Right forelimb (tissue), 1 donor: ENCODE data around the gene ABLIM2.

Source experiments
- DNase-seq: peaks from one replicate; pipeline ENCODE4 v3.0.0-alpha.2; 2018

ABLIM2 gene

DNA sequence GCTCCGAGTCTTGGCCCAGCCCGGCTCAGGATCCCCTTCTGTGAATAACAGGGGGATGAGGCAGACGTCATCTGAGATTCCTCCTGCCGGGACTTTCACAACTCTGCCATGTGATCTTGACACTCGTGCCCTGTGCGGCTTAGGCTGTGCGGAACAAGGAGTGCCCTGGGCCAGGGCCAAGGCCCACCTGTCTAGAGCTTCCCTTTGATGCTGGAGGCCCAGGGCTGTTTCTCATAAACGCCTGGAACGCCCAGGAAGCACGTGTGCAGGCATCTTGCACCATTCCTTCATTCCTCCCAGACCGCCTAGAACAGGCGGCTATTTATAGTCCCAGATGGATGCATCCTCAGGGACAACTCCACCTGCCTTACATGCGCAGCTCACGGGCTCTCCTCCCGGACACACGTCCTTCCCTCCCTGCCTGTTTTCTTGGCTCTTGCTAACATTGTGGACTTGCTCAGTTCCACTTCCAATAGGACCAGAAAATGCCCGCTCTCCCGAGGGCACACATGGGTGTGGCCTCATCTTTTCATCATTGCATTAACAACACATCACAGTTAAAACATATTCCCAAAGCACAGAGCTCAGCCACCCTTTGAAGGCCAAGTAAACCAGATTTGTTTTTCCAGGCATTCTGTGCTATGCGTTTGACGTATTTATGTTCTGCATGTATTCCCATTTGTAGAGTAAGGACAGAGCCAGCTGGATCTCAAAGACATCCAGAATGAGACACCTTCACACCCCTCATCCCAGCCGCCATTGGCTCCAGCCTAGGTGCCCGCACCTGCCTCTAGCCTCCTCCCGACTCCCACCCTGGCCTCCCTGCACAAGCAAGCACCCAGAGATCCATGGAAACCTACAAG is 57.2 kb downstream of the ABLIM2 start:
- DNase-seq: peak; percentile 56

DNA sequence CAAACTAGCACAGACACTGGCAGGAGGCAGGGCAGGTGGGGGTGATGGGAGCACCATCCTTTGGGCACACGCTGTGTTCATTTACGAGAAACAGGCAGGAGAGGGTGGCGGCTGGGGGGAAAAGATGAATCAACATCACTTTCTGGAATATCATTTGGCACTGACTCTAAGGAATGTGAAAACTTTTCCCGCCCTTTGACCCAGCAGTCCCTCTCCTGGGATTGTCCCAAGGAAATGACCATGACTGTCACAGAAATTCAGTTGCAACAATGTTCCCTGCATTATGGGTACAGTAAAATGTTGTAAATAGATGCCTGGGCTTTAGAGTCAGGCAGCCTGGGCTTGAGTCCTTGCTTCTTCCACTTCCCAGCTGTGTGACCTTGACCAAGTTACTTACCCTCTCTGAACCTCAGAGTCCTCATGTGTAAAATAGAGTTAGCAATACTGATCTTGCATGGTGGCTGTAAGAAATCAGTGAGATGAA is 58.6 kb downstream of the ABLIM2 start:
- DNase-seq: no peak

DNA sequence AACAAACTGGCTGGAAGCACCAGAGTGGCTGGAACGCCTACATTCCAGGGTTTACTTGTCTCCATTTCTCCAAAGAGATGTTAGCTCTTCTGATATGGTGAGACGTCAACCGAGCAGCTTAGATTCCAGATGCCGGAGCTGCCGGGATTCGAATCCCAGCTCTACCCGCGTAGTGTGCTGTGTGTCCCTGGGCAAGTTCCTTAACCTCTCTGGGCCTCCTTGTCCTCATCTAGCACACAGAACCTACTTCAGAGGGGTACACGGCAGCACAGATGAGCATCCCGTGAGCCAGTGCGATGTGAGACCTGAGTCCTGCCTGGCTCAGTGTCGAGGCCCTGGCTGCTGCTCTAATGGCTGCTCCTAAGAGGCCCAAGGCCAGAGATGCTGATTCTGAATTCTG is 60.1 kb downstream of the ABLIM2 start:
- DNase-seq: no peak

DNA sequence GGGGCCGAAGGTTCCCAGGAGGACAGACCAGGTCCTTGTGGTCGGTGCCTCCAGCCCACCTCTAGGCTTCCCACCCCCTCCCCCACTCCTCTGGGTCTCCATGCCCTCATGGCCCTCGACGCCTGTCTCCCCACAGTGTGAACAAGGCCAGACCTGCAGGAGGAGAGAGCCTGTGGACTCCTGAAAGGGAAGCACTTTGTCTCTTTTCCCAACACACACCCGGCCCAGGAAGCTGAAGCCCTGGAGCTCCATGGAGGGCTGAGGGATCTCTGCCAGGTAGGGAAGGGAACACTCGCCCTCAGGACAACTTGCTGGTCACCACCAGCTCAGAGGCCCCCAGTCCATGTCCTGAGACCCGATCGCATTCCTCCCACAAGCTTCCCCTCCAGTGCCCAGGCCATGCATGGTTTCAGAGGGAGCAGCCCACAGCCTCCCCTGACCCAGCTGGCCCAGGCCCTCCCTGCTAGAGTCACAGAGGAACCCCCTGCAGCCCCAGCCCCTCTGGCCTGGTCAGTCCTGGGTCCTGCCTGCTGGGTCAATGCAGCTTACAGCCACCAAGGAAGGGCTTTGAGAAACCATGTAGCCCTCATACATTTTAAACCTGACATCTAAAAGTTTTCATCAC is 60.8 kb downstream of the ABLIM2 start:
- DNase-seq: no peak

DNA sequence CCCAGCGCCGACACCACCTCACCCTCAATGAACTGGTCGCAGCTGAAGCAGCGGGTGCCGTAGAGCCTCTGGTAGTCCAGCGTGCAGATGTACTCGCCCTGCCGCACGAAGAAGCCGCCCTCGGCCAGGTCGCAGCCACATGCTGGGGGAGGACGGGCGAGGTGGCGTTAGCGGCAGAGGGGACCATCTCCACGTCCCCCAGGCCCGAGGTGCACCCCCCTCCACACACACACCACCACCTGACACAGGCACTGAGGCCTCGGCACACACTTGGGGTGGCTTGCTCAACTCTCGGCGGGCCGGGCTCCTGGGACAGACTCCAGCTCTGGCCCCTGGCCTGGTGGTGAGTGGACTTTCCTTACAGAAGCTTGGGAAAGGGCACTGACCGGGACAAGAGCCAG is 61.5 kb downstream of the ABLIM2 start:
- DNase-seq: no peak

DNA sequence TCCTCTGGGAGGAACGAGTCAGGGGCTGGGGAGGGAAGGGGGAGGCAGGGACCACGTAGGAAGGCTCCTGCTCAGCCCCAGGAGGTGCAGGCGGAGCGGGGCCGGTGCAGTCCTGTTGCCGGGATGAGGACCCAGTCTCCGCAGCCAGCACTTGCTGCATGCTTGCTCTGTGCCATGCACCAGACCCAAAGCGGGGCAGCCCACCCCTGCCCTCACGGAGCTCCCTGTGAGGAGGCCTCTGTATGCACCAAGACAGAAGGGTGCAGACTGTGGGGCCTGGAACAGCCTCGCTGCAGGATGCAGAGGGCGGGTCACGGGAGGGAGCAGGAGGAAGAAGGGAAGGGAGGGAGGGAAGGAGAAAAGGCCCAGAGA is 61.9 kb downstream of the ABLIM2 start:
- DNase-seq: no peak

DNA sequence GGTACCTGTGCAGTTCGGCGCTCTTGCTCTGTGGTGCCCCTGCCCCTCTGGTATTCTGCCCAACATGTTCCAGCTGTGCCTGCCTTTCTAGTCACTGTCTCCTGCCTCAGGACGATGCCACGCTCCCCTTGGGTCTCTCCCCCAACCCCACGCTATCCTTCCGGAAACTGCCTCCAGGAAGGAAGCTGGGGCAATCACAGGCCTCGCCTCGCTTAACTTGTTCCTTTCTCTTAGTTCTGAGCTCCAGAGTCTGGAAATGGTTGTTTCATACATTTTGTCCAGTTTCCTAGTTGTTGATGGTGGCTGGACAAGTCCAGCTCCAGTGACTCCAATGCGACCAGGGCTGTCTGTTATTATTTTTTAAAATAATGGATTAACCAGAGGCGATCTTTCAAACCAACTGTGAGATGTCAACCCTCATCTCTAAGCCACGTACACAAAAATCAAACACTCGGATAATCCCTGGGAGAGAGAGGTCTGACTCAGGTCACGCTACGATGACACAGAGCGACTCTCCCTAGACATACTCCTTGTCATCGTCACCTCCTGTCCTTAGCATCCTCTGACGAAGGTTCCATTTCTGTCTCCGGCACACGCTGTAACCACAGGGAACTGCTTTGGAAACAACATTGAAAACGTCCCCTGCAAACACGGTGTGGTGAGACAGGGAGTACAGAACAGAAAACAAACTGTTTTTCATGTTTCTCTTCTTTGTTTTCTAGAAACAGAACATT is 62.5 kb downstream of the ABLIM2 start:
- no peak for DNase-seq

DNA sequence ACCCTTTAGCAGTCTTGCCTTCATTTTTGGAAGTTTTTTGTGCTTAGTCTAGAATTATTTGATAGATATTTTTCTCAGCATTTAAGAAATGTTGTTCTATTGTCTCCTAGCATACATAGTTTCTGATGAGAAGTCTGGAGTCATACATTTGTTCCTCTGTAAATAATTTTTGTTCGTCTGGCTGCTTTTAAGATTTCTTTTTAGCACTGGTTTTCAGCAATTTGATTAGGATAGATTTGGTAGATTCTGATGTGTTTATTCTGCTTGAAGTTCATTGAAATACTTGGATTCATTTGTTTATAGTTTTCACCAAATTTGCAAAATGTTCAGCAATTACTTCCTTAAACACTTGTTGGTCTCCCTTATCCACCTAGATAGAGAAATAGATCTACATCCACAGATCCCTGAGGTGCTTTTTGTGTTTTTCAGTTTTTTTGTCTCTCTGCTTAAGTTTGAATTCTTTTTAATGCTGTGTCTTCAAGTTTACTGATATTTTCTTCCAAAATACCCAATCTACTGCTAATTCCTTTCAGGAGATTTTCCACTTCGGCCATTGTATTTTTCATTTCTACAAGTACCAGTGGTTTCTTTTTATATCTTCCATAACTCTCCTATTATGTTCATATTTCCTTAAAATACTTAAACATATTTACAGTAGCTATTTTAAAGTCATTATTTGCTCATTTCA is 64.9 kb downstream of the ABLIM2 start:
- no peak for DNase-seq

DNA sequence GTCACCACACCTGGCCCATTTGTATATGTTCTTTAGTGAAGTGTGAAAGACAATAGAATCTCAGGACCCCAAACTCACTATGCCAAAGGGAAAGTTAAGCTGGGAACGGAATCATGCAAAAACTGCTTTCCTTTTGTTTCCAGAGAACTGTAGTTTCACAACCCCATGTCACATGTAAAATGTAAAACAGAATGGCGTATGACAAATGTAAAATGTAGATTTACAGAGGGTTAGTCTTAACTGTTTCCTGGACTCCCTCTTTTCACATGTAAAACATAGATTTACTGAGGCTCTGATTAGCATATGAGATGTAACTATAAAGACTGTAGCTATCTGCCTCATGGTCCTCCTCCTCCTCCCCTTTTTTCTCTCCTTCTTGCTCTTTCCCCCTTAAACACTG is 66.3 kb downstream of the ABLIM2 start:
- no peak for DNase-seq

DNA sequence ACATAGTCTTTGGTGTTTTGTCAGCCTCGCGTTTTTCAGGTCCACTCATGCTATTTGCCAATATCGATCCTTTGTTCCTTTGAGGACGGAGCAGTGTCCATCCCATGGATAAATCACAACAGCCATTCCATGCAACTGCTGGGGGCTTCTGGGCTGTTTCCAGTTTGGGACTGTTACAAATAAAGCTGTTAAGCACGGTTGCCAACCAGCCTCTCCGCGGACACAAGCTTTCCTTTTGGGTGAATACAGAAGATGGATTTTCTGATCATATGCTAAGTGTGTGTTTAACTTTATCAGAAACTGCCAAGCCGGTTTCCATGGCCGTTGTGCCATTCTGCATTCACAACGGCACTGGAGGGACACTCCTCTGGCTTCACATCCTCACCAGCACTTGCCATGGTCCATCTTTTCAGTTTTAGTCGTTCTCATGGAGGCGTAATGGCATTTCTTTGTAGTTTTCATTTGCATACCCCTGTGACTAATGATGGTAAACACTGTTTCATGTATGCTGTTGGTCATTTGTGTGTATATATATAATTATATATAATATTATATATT is 67.8 kb downstream of the ABLIM2 start:
- no peak for DNase-seq

DNA sequence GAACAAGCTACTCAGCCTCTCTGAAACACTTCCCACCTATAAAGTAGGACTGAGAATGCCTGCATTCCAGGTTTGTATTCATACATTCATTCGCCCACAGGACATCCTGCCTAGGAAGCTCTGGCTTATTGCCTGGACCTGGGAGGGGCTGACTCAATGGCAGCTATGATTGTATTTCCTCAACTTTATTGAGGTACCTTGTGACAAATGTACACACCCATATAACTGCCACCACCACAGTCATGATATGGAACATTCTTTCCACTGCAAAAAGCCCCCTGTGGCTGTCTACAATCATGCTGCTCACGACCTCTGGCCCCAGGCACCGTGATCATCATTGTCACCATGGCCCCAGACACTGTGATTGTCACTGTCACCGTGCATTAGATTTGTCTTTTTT is 68.3 kb downstream of the ABLIM2 start:
- DNase-seq: no peak

DNA sequence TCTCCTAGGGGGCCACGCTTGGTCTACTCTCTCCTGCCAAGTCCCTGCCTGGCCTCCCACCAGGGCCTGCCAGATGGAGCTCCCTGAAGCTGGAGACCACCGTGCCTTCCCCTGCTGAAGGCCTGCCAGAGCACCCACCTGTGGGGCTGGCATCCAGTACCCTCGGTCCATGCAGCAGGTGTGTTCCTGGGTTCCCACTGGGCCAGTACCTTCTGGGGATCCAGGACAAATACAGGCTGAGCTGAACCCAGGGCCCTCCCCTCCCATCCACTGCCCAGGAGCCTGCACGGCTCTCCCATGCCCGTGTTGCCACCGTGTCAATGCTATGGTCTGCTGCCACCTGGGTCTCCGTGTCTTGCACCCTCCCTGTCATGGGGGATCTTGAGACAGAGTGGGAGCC is 68.8 kb downstream of the ABLIM2 start:
- DNase-seq: no peak

DNA sequence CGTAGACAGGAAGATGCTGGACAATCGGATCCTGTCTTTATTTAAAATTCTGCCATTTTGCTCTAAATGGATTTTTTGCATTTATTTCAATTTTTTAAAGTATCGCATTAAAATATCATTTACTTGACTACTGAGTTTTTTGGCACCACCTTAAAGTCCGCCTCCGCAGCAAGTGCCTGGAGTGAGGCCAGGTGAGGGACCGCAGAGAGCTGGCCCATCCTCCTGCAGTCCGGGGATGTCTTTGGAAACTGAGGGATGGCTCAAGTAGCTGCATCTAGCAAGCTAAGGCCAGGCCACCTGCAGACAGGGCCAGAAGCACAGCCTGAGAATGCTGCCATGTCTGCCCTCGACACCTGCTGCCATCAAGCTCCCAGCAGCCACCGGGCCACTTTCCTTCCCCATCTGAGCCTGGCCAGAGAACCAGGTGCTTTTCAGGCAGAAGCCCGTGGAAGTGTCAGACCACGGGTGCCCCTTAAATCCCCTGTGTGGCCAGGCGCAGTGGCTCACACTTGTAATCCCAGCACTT is 69.6 kb downstream of the ABLIM2 start:
- no peak for DNase-seq

DNA sequence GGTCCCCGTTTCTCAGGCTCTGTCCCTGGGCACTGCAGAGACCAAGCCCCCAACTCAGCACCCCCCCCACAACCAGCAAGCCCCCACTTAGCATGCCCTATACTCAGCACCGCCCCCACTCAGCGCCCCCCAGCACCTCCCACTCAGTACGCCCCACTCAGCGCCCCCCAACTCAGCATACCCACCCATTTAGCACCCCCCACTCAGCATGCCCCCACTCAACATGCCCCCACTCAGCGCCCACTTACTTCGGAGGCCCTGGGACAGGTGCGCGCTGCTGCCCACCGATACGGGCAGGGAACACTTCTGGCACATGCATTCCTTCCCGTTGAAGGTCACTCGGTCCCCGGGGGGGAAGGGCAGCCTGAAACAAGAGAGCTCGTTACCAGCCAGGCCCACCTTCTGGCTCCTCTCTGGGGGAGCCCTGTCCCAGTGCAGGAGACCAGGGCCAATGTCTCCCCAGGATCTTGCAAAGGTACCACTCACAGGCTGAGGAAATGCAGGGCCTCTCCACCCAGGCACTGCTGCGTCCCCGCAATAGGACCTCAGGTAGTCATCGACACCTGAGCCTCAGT is 70.6 kb downstream of the ABLIM2 start:
- DNase-seq: no peak

DNA sequence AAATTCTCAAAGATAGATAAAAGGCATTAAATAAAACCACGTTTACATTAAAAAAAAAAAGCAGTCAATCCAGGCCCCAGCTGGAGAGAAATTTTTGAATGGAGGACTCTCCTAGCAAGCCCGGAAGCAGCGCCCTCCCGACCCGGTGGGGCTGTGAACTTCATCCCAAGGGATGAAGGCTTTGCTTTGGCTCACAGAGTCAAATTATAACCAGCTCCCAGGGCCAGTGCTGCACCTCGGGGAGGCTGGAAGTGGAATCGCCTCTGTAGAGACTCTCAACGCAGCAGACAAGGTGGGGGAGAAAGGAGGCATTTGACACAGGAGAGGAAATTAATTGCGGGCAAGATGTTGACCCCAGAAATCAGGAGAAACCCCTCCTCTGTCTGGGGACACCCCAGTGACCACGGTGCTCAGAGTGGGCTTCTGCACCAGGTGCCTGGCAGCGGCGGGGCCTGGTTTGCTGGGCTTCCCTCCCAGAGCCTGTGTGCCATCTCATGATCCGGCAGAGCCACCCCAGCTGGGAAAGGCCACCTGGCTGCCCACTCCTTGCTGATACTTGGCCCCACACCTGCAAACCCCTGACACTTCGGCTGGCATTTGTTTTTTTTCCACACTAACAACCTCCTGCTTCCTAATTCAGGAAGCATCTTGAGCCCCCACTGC is 71.7 kb downstream of the ABLIM2 start:
- DNase-seq: no peak

DNA sequence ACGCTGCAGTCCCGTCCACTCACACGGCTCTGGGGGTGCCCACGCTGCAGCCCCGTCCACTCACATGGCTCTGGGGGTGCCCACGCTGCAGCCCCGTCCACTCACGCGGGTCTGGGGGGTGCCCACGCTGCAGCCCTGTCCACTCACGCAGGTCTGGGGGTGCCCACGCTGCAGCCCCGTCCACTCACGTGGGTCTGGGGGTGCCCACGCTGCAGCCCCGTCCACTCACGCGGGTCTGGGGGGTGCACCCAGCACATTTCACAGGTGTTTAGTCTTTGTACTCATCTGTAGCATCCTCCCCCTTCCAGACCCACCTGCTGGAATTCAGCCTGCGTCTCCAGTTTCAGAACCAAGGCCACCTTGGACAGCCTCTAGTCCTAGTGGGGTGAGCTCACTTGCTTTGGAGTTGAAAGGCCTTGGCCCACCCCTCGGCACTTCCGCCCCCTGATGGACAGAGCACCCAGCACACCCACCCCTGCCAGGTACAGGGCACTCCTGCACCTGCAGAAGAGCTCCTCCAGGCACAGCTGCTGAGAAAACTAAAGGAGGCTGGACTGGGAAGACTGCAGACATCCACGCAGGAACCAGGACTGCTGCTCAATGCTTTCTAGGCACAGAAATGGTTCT is 73.0 kb downstream of the ABLIM2 start:
- DNase-seq: no peak

DNA sequence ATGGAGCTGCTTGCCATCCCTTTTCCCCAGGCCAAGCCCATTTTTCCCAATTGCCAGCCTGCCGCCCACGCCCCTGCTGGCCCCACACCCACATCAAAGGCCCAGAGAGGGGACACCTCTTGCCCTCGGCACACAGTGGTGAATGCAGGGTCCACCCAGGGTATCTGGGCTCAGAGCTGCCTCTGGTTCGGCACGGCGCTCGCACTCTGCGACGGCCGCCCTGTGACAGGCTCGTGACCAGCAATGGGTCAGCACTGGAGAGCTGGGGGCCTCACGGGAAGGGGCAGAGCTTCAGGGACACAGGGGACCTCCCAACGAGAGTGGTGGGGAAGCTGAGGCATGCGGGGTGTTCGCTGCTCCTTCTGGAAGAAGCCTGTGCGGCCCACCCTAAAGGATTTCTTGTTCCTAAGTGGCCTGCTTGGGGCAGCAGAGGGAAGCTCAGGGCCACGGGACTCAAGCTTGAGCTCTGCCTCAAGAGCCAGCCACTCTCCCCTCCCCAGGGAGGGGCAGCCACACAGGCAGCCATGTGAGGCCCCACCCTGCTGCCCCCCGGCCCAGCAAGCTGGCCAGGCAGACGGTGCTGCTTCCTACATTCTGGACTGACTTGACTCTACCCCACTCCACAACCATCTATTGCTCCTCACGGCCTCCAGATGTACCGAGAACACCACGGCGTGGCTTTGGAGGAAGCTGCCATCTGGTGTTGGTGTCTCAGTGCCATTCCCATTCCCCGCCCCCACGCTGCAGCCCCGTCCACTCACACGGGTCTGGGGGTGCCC is 73.7 kb downstream of the ABLIM2 start:
- DNase-seq: no peak

DNA sequence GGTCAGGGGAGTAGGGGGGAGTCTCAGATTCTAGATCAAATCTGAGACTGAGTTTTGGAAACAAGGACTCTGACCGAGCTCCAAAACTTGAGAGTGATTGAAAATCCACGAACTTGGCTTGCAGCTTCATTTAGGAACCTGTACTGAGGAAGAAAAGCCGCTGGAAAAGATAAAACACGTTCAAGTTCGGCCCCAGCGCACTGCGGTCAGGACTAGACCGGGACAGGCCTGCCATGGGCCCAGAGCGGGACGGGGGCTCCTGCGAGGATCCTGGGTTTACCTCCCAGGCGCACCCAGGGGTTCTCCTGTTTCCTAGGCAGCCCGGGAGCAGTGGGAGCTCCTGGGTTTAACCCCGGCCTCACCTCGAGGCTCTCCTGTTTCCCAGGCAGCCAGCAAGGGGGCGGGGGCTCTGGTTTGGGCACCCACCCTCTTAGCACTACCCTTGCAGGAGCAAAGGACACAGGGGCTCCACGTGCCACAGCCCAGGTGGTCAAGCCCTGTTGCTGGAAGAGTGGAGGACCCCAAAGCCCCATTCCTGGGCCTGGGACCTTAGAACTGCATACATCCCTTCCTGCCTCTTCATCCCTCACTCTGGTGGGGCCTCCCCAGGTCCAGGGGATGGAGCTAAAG is 74.5 kb downstream of the ABLIM2 start:
- DNase-seq: no peak

DNA sequence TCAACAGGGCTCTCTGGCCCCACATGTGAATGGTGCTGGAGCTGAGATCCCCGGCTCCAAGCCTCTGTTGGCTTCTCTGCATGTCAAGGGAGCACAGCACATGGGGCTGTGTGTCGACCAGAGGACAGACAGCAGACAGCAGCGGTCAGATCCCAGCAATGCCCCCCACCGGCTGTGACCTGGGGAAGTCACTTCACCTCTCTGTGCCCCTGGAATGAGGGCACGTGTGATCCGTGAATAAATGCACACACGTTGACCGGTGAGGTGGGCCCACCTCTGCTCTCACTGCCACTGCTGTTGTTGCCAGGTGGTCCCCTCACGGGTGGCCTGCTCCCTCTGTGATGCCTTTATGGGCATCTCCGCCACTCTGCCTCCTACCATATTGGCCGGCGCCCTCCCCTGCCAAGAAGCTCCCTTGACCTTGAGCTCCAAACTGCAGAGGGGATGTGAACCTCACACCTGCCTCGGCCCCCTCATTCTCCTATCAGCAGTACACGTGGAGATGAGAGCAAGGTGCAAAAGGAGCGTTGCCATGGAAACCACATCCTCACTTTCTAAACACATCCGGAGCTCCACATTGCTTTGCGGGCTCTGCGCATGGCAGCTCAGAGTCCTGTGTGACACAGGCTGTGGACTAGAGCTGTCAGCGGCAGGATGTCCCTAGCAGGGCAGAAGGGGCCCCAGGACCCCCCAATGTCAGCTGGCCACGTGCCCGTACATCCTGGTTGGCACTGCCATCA is 75.4 kb downstream of the ABLIM2 start:
- no peak for DNase-seq
